HEK293 (cell line): Measurements from ENCODE around the gene MAP3K13.

Source experiments
- CTCF ChIA-PET: fragments of 350-600 bp; formaldehyde crosslinking; extraction: SDS; loops from one replicate; lab custom pipeline; 2021; ENCODE audit warnings: antibody characterized with exemption; lab: Yijun Ruan, JAX
- POLR2A ChIA-PET: fragments of 300-600 bp; formaldehyde crosslinking; extraction: SDS; loops from one replicate; lab custom pipeline; 2020; ENCODE audit warnings: antibody characterized with exemption, inconsistent platforms; lab: Yijun Ruan, JAX
- H3K27ac ChIP-seq: fragments of 200-500 bp; sonication (Bioruptor generic); 2 replicates; pipeline ENCODE4 v1.5.1; 2014; ENCODE audit warnings: low read depth, low read length, control low read depth, inconsistent platforms; ENCODE audit errors: extremely low read depth
- H3K36me3 ChIP-seq, 2 experiments: fragments of 200-500 bp in 1 of 2; sonication (Bioruptor generic) in 1 of 2; 1 replicate in 1 of 2; 2 replicates in 1 of 2; pipeline ENCODE4 v1.5.1; 2014 to 2017; ENCODE audit warnings: inconsistent platforms in 2 of 2, low read length in 2 of 2; ENCODE audit not compliant: control insufficient read depth in 2 of 2, insufficient read depth in 1 of 2
- H3K4me1 ChIP-seq: fragments of 200-500 bp; sonication (Bioruptor generic); 2 replicates; pipeline ENCODE4 v1.5.1; 2014; ENCODE audit warnings: mild to moderate bottlenecking, low read length, inconsistent platforms; ENCODE audit not compliant: control insufficient read depth, insufficient read depth
- H3K4me3 ChIP-seq: 2 replicates; pipeline ENCODE4 v1.5.1; 2011; ENCODE audit warnings: low read depth, mild to moderate bottlenecking, control low read depth, low read length, moderate library complexity
- H3K9me3 ChIP-seq: fragments of 200-500 bp; sonication (Bioruptor generic); 2 replicates; pipeline ENCODE4 v1.5.1; 2014; ENCODE audit warnings: low read depth, low read length, inconsistent platforms; ENCODE audit not compliant: control insufficient read depth, insufficient read depth
- KLF1 ChIP-seq: fragments of 450-650 bp; formaldehyde crosslinking; IDR thresholded peaks from 2 replicates; pipeline ENCODE4 v1.5.1; 2016; ENCODE audit warnings: missing biosample characterization, missing genetic modification characterization
- KLF16 ChIP-seq: fragments of 450-650 bp; formaldehyde crosslinking; IDR thresholded peaks from 2 replicates; pipeline ENCODE4 v1.5.1; 2017; ENCODE audit warnings: missing biosample characterization, missing genetic modification characterization
- MZF1 ChIP-seq: fragments of 450-650 bp; formaldehyde crosslinking; IDR thresholded peaks from 2 replicates; pipeline ENCODE4 v1.5.1; 2017; ENCODE audit warnings: missing biosample characterization, missing genetic modification characterization, borderline replicate concordance
- OVOL3 ChIP-seq: fragments of 450-650 bp; formaldehyde crosslinking; IDR thresholded peaks from 2 replicates; pipeline ENCODE4 v1.5.1; 2016; ENCODE audit warnings: missing biosample characterization, missing genetic modification characterization
- SETDB1 ChIP-seq: IDR thresholded peaks from one replicate; pipeline ENCODE4 v1.6.1; 2017; ENCODE audit warnings: mild to moderate bottlenecking, low read length, moderate library complexity, mixed read lengths; ENCODE audit not compliant: insufficient read length
- WT1 ChIP-seq: fragments of 450-650 bp; formaldehyde crosslinking; IDR thresholded peaks from 2 replicates; pipeline ENCODE4 v1.5.1; 2016; ENCODE audit warnings: missing biosample characterization, missing genetic modification characterization
- YY2 ChIP-seq: fragments of 450-650 bp; formaldehyde crosslinking; IDR thresholded peaks from 2 replicates; pipeline ENCODE4 v1.5.1; 2016; ENCODE audit warnings: missing biosample characterization, missing genetic modification characterization
- ZBTB11 ChIP-seq: fragments of 450-650 bp; formaldehyde crosslinking; conservative IDR thresholded peaks from 2 replicates; pipeline ENCODE4 v1.5.1; 2016; ENCODE audit warnings: low read depth, missing biosample characterization, missing genetic modification characterization
- ZFP69B ChIP-seq: fragments of 450-650 bp; formaldehyde crosslinking; IDR thresholded peaks from 2 replicates; pipeline ENCODE4 v1.5.1; 2016; ENCODE audit warnings: missing biosample characterization, missing genetic modification characterization
- ZNF211 ChIP-seq: fragments of 450-650 bp; formaldehyde crosslinking; IDR thresholded peaks from 2 replicates; pipeline ENCODE4 v1.5.1; 2016; ENCODE audit warnings: low read depth, missing biosample characterization, missing genetic modification characterization
- ZNF214 ChIP-seq: fragments of 450-650 bp; formaldehyde crosslinking; IDR thresholded peaks from 2 replicates; pipeline ENCODE4 v1.5.1; 2017; ENCODE audit warnings: missing biosample characterization, mild to moderate bottlenecking, missing genetic modification characterization, borderline replicate concordance
- ZNF37A ChIP-seq: fragments of 450-650 bp; IDR thresholded peaks from 2 replicates; pipeline ENCODE4 v1.5.1; 2018; ENCODE audit warnings: missing biosample characterization, missing genetic modification characterization
- ZNF426 ChIP-seq: fragments of 450-650 bp; formaldehyde crosslinking; IDR thresholded peaks from 2 replicates; pipeline ENCODE4 v1.5.1; 2017; ENCODE audit warnings: missing biosample characterization, missing genetic modification characterization, mild to moderate bottlenecking, inconsistent platforms, moderate library complexity
- ZNF629 ChIP-seq: fragments of 450-650 bp; formaldehyde crosslinking; IDR thresholded peaks from 2 replicates; pipeline ENCODE4 v1.5.1; 2017; ENCODE audit warnings: missing biosample characterization, missing genetic modification characterization
- ZNF677 ChIP-seq: fragments of 450-650 bp; IDR thresholded peaks from 2 replicates; pipeline ENCODE4 v1.5.0; 2018; ENCODE audit warnings: missing biosample characterization, mild to moderate bottlenecking, missing genetic modification characterization, moderate library complexity
- ZNF837 ChIP-seq: fragments of 450-650 bp; formaldehyde crosslinking; IDR thresholded peaks from 2 replicates; pipeline ENCODE4 v1.5.1; 2016; ENCODE audit warnings: missing biosample characterization, missing genetic modification characterization
- ZSCAN16 ChIP-seq: fragments of 450-650 bp; formaldehyde crosslinking; IDR thresholded peaks from 2 replicates; pipeline ENCODE4 v1.5.1; 2016; ENCODE audit warnings: missing biosample characterization, missing genetic modification characterization
- TF ChIP-seq, protein P1 (sequence below): fragments of 450-650 bp; formaldehyde crosslinking; IDR thresholded peaks from 2 replicates; pipeline ENCODE4 v1.5.1; 2016; ENCODE audit warnings: missing biosample characterization, missing genetic modification characterization

Gene MAP3K13

GRCh38 chr3:185511711-185512110 lies 148.8 kb downstream of the MAP3K13 start (continued):
- TF ChIP-seq ZNF426: no peak
- TF ChIP-seq ZNF214 (tag by site-specific recombination): no peak
- TF ChIP-seq, all 188 proteins: peak for 0

- Histone ChIP-seq H3K9me3 (no peaks in the 10 kb centered on the region), H3K36me3 (no peaks in the 10 kb centered on the region), H3K4me1 (no peaks in the 10 kb centered on the region), H3K4me3 (no peak overlapping the region), H3K27ac (no peak overlapping the region)
- TF ChIP-seq ZNF211: no peak
- POLR2A ChIA-PET: no interaction called here
- CTCF ChIA-PET: no interaction called here
Measured at GRCh38 chr3:185517387-185518130, 154.6 kb downstream of the MAP3K13 start.

GRCh38 chr3:185519021-185519420 lies 156.1 kb downstream of the MAP3K13 start:
- no peaks in the 10 kb centered on the region for H3K4me1 ChIP-seq
- TF ChIP-seq ZSCAN16 (tag by site-specific recombination) (no peak), OVOL3 (tag by site-specific recombination) (no peak), KLF16 (tag by site-specific recombination) (no peak), ZBTB11 (no peak)
- TF ChIP-seq, all 188 proteins: peak for 0
- POLR2A ChIA-PET: no interaction called here
- no peaks in the 10 kb centered on the region for H3K9me3 ChIP-seq
- no peak overlapping the region for H3K27ac ChIP-seq
- CTCF ChIA-PET: no interaction called here
- no peak overlapping the region for H3K4me3 ChIP-seq
- H3K36me3 ChIP-seq: no peaks in the 10 kb centered on the region

DNA sequence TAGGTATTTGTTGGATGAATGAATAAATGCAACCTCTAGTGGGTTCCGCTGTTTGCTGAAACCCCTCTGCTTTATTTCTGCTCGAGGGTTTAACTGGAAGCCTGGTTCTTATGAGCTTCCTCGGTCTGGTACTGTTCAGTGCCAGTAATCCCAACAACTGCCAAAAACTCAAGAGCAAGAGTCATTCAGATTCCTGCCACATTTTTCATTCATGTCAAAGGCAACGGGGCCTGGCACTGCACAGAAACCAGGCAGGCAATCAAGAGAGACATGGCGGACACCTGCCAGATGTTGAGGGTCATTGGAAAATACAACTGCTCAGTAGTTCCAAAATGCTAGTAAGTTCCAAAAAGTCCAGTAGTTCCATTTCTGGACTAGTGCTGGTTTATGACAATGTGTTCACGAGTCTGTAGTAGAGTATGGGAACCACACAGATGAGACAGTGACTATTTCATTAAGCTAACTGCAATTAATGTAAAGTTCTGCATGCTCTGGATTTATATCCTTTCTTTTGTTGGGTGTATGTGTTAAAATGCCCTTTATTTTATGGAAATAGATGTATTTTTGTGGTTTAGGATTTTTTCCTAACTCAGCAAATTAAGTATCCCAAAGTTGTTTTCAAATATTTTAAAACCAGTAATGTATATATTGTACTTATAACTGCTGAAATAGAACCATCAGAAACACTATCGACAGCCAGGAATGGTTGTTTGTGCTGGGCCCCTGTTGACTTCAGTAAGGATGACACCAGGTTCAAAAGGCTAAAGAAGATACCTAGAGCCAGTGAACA lies 158.6 kb downstream of the MAP3K13 start:
- Histone ChIP-seq H3K4me3 (no peak overlapping the region), H3K4me1 (no peaks in the 10 kb centered on the region), H3K9me3 (no peaks in the 10 kb centered on the region), H3K27ac (no peak overlapping the region), H3K36me3 (no peaks in the 10 kb centered on the region)
- TF ChIP-seq YY2 (no peak), ZNF37A (tag by site-specific recombination) (no peak), ZNF837 (tag by site-specific recombination) (no peak), KLF1 (tag by site-specific recombination) (no peak), ZFP69B (tag by site-specific recombination) (no peak), ZNF629 (tag by site-specific recombination) (no peak), ZNF677 (tag by site-specific recombination) (no peak), MZF1 (tag by site-specific recombination) (no peak), WT1 (no peak), SETDB1 (no peak)
- TF ChIP-seq, protein P1, sequence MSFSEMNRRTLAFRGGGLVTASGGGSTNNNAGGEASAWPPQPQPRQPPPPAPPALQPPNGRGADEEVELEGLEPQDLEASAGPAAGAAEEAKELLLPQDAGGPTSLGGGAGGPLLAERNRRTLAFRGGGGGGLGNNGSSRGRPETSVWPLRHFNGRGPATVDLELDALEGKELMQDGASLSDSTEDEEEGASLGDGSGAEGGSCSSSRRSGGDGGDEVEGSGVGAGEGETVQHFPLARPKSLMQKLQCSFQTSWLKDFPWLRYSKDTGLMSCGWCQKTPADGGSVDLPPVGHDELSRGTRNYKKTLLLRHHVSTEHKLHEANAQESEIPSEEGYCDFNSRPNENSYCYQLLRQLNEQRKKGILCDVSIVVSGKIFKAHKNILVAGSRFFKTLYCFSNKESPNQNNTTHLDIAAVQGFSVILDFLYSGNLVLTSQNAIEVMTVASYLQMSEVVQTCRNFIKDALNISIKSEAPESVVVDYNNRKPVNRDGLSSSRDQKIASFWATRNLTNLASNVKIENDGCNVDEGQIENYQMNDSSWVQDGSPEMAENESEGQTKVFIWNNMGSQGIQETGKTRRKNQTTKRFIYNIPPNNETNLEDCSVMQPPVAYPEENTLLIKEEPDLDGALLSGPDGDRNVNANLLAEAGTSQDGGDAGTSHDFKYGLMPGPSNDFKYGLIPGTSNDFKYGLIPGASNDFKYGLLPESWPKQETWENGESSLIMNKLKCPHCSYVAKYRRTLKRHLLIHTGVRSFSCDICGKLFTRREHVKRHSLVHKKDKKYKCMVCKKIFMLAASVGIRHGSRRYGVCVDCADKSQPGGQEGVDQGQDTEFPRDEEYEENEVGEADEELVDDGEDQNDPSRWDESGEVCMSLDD (tag by site-specific recombination): no peak
- ChIA-PET POLR2A (no interaction called here), CTCF (interaction anchor here (0.7 kb wide), 1 partner anchor 11 kb away, joined by 3 read pairs; no protein-coding TSS in a partner anchor)
